Measurements from ENCODE around the gene RBM4.
"Not testable (repeated sequence)": the region's sequence is repeated elsewhere in the genome, so short reads cannot be mapped to it uniquely, and the experiment has no call there.

RBM4 gene, protein sequence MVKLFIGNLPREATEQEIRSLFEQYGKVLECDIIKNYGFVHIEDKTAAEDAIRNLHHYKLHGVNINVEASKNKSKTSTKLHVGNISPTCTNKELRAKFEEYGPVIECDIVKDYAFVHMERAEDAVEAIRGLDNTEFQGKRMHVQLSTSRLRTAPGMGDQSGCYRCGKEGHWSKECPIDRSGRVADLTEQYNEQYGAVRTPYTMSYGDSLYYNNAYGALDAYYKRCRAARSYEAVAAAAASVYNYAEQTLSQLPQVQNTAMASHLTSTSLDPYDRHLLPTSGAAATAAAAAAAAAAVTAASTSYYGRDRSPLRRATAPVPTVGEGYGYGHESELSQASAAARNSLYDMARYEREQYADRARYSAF

DNA sequence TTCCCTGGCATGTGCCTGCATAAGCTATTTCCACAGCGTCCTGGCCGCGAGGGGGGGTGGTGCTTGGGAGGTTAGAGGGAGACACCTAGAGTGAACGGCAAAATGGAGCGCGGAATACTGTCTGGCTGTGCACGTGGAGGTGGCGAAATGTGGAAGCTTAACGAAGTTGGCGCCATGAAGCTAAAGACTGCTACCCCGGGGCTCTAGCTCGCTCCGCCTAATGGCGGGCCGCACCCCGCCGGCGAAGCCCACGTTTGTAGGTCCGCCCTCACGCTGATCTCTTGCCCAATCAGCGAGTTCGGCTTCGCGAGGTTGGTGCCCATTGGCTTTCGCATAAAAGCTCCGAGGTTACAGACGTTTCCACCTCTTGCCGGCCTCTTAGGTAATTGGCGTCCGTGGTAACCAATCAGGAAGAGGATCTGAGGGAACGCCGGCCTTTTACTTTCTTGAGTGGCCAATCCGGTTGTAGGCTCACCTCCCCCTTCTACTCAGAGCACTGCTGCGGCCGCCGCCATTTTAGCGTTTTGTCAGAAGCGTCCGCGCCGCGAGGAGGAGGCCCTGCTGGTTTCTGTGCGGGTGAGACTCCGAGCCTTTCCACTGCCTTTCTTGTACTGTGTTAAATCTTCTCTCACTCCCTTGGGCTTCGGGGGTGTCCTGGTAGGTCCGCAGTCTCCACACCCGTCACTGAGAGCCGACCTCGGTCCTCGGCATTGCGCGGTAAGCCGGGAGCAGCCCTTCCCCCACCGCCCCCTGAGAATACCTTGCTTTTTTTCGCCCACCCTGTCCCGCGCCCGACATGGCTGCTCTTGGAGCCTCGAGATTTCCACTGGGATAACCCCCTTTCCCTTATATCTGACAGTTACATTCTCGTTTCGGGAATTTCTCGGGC lies at the start of gene RBM4:
TSS of gene RBM4 (plus strand) at position 527 of the 889 bp plus-strand sequence. CDS start 1,009 bp downstream, outside the sequence.
- Histone ChIP-seq H3K27ac (peak within 1 kb of the TSS; percentile 75 to 84), H3K4me3 (peak within 1 kb of the TSS; percentile 89)
- TF ChIP-seq, protein P1, sequence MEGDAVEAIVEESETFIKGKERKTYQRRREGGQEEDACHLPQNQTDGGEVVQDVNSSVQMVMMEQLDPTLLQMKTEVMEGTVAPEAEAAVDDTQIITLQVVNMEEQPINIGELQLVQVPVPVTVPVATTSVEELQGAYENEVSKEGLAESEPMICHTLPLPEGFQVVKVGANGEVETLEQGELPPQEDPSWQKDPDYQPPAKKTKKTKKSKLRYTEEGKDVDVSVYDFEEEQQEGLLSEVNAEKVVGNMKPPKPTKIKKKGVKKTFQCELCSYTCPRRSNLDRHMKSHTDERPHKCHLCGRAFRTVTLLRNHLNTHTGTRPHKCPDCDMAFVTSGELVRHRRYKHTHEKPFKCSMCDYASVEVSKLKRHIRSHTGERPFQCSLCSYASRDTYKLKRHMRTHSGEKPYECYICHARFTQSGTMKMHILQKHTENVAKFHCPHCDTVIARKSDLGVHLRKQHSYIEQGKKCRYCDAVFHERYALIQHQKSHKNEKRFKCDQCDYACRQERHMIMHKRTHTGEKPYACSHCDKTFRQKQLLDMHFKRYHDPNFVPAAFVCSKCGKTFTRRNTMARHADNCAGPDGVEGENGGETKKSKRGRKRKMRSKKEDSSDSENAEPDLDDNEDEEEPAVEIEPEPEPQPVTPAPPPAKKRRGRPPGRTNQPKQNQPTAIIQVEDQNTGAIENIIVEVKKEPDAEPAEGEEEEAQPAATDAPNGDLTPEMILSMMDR (IDR thresholded peaks at IDR 0.05): no peak
- peak; percentile 99 for DNase-seq (ENCODE audit: low spot score)

DNA sequence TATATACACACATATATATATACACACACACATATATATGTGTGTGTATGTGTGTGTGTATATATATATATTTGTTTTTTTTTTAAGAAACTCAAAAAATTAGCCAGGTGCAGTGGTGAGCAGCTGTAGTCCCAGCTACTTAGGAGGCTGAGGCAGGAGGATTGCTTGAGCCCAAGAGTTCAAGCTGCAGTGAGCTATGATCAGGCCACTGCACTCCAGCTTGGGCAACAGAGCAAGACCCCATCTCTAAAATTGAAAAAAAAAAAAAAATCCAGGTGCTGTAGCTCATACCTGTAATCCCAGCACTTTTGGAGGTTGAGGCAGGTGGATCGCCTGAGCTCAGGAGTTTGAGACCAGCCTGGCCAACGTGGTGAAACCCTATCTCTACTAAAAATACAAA lies 49.2 kb upstream of the RBM4 start:
- DNase-seq (ENCODE audit: low spot score); H3K4me3 ChIP-seq; H3K27ac ChIP-seq: not testable (repeated sequence)

DNA sequence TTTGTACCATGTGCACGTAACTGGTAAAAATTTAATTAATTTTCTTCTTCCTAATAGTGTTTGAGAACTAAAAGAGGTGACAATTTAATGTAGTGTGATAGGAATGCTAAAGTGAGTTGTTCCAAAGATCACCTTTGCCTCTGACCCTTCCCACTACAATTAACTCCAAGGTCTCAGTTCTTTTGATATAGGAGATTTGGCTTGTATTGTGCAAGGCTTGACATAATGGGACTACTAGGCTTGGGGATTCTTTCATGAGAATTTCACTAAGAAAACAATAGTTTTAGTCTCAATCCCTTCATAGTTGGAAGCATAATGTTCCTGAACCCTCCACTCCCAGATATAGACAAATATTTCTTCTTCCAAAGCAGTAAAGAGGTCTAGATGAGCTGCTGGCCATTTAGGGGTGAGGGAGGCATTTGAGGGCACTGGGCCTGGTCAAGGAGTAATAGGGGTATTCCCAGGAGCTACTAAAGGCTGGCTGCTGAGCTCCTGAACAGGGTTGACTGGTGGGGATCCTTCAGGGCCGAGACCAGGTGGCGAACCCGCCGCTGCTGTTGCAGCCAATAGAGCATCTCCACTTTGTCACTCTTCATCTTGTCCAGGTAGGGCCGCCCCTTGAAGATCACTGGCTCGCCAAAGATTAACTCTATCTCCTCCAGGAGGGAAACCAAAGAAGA lies 48.4 kb upstream of the RBM4 start:
- DNase-seq (ENCODE audit: low spot score): no peak
- TF ChIP-seq, protein P1 (IDR thresholded peaks at IDR 0.05): no peak
- H3K4me3 ChIP-seq: no peak overlapping the region
- no peak overlapping the region for H3K27ac ChIP-seq

DNA sequence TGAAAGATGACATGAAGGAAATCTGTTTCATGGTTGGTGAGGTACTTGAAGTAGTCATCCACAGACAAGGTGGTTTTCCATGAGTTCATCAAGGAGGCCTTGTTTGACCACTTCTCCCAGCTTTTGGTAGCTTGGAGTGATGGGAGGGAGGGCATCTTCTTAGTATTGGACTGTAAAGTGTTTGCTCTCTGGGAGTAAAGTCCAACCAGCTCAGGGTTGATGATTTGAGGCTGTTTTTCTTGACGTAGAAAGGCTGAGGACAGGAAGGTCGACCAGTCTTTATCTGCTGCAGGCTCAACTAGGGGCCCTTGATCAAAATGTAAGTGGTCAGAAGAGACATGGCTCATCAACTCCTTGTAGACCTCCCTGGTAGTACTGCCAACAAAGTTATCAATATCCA lies 47.3 kb upstream of the RBM4 start:
- no peak for DNase-seq (ENCODE audit: low spot score)
- Histone ChIP-seq H3K27ac (no peak overlapping the region), H3K4me3 (no peak overlapping the region)
- TF ChIP-seq, protein P1 (IDR thresholded peaks at IDR 0.05): no peak

DNA sequence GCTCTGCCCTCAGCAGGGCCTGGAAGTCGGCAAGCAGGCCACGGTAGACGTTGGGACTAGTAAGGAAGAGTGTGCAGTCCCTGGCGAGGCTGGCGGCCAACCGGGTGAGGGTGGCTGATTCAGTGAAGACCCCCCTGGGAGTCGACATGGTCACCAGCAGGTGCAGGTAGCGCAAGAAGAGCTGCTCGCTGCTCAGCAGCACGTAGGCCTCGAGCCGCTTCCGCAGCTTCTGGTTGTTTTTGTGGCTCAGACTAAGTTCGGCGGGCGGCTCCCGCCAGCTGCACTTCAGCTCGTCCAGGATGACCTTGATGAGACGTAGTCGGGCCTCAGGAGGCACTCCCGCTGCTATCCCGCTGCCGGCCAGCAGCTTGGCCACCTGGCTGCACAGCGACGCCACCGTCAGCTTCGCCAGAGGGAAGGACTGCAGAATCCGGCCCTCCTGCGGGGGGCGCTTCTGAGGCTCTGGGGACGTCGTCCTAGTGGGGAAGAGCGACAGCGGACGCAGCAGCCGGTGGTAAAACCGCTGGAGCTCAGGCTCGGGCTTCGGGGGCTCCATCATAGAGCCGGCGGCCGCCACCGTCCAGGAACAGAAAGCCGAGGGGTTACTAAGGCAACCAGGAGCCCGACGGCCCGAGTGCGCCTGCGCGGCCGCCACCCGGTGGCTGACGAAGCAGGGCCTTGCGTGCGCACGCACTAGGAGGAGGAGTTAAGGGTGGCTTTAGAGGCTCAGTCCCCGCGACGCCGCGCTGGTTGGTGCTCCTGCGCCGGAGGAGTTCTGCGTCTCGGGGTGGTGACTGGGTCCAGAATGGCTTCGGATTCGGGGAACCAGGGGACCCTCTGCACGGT lies 45.8 kb upstream of the RBM4 start, which contains the start of the genes CCDC87 and CCS:
TSS of gene CCDC87 (minus strand) at position 607 of the 846 bp plus-strand sequence. CDS start at position 559, 48 bp downstream.
TSS of gene CCS (plus strand) at position 729 of the 846 bp plus-strand sequence. CDS start at position 806, 77 bp downstream.
- peak within 1 kb of the TSS; percentile 79 to 91 for H3K27ac ChIP-seq
- peak within 1 kb of the TSS; percentile 81 for H3K4me3 ChIP-seq
- peak; percentile 98 for DNase-seq (ENCODE audit: low spot score)
- TF ChIP-seq, protein P1 (IDR thresholded peaks at IDR 0.05): peak; percentile 23

DNA sequence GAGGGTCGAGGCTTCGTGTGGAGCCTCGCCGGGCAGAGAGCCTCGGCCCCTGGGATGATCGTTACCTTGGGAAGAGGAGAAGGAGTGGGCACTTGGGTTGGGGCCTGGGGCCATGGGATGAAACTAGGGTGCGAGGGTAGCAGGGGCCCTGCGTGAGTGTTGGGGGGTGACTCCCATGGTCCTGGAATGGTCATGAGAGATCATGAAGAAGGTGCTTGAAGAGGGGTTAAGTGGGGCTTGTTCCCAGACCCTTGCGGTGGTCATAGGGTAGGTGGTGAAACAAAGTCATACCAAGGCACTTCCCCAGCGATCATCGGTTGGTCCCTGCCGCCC lies 45.2 kb upstream of the RBM4 start:
- peak overlapping the region; percentile 81 for H3K4me3 ChIP-seq
- TF ChIP-seq, protein P1 (IDR thresholded peaks at IDR 0.05): no peak
- H3K27ac ChIP-seq: peak overlapping the region; percentile 79 to 91
- no peak for DNase-seq (ENCODE audit: low spot score)

Measured in coronary artery (tissue), 2 donors.